ENCODE results near the gene GYPB. TPM values are rescaled to one million over a fixed set of nuclear protein-coding genes. Genes with fewer than 3 reads are reported as not detected.

Gene GYPB
- polyA plus RNA-seq, 2 of the 4 experiments (the other 2 are of a cell fraction): not detected

Other genes starting within 250 kb of the GYPB start
- gene GYPE, start 113.8 kb downstream of the GYPB start, polyA plus RNA-seq (2011; rRNA removed): not detected in 2 replicates
- gene GYPE, start 113.8 kb downstream of the GYPB start, polyA plus RNA-seq (2017; fragmentation: RNase III; extraction: RNeasy Plus Mini Kit Qiagen cat#74134 plus additional on column Dnase treatment): not detected in 3 replicates
- not detected in 2 replicates for gene GYPA, start 121.3 kb upstream of the GYPB start, polyA plus RNA-seq (2011; rRNA removed)
- not detected in 3 replicates for gene GYPA, start 121.3 kb upstream of the GYPB start, polyA plus RNA-seq (2017; fragmentation: RNase III; extraction: RNeasy Plus Mini Kit Qiagen cat#74134 plus additional on column Dnase treatment)

Measured in A549 (cell line).